HCT116 (cell line): ENCODE data around the gene CERT1. TPM values are rescaled to one million over a fixed set of nuclear protein-coding genes. Genes with fewer than 3 reads are reported as not detected.

Source experiments
- ATAC-seq: fragments of 200-7000 bp; cut with Tn5 transposase; 2 replicates; pipeline ENCODE4 v1.9.1; 2020; ENCODE audit warnings: mild to moderate bottlenecking, moderate library complexity
- BruUV-seq: library from RNA; stranded (reverse); fragments of 400-500 nt; replicated peaks from 2 replicates; lab custom pipeline; 2021; lab: Mats Ljungman, UMichigan
- CTCF ChIA-PET: fragments of 300-600 bp; sonication (Branson Sonifier 250); formaldehyde crosslinking; loops from one replicate; lab custom pipeline; 2021; ENCODE audit warnings: antibody characterized with exemption; lab: Charles Lee
- POLR2A ChIA-PET: fragments of 300-600, 350-600 bp; sonication (Branson Sonifier 250); formaldehyde crosslinking; loops from one replicate; lab custom pipeline; 2021; ENCODE audit warnings: antibody characterized with exemption; lab: Charles Lee
- RAD21 ChIA-PET, 2 experiments: fragments of 300-600 bp; sonication (Branson Sonifier 250); formaldehyde crosslinking; loops; one replicate each; lab custom pipeline; 2023; ENCODE audit warnings: low total read pairs in 2 of 2; ENCODE audit not compliant: uncharacterized antibody in 2 of 2, unreplicated experiment in 2 of 2, low non-redundant PET in 1 of 2; lab: Charles Lee
- DNase-seq: peaks from one replicate; pipeline ENCODE4 v3.0.0-alpha.2; 2010; ENCODE audit warnings: low read depth, low spot score
- H2AFZ ChIP-seq: fragments of 200-600 bp; shearing (Covaris generic), sonication (generic); 2 replicates; pipeline ENCODE4 v1.6.1; 2017; ENCODE audit warnings: low read depth, mixed run types, mixed read lengths, antibody characterized with exemption, low read length; ENCODE audit not compliant: poor library complexity, severe bottlenecking
- H3K27ac ChIP-seq: 2 replicates; pipeline ENCODE4 v1.5.1; 2012; ENCODE audit warnings: low read depth, low read length
- H3K27me3 ChIP-seq: fragments of 200-600 bp; sonication (generic); 2 replicates; pipeline ENCODE4 v1.6.1; 2016; ENCODE audit warnings: mixed run types, low read length, mixed read lengths; ENCODE audit not compliant: insufficient read depth
- H3K36me3 ChIP-seq, 2 experiments: fragments of 200-500 bp in 1 of 2; fragments of 200-600 bp in 1 of 2; sonication (Bioruptor generic) in 1 of 2; sonication (generic) in 1 of 2; 2 replicates each; pipeline versions ENCODE4 v1.5.1 to v1.6.1; 2014 to 2016; ENCODE audit warnings: low read length in 2 of 2, inconsistent platforms in 1 of 2, mixed read lengths in 1 of 2, mixed run types in 1 of 2; ENCODE audit not compliant: insufficient read depth in 2 of 2, control insufficient read depth in 1 of 2
- H3K4me1 ChIP-seq, 2 experiments: fragments of 200-600 bp in 1 of 2; sonication (generic) in 1 of 2; 2 replicates each; pipeline versions ENCODE4 v1.5.1 to v1.6.1; 2012 to 2017; ENCODE audit warnings: low read length in 2 of 2, inconsistent platforms in 1 of 2, mild to moderate bottlenecking in 1 of 2, mixed read lengths in 1 of 2, mixed run types in 1 of 2, moderate library complexity in 1 of 2; ENCODE audit not compliant: insufficient read depth in 2 of 2, control insufficient read depth in 1 of 2
- H3K4me2 ChIP-seq: fragments of 200-600 bp; sonication (generic); 2 replicates; pipeline ENCODE4 v1.6.1; 2017; ENCODE audit warnings: mixed run types, low read length, mixed read lengths
- H3K4me3 ChIP-seq, 2 experiments: fragments of 200-600 bp in 1 of 2; sonication (generic) in 1 of 2; replicated peaks in 1 of 2; 2 replicates each; pipeline ENCODE4 v1.5.1; 2011 to 2016; ENCODE audit warnings: low read length in 2 of 2, control low read depth in 1 of 2, low read depth in 1 of 2, mild to moderate bottlenecking in 1 of 2, mixed read lengths in 1 of 2, mixed run types in 1 of 2
- H3K79me2 ChIP-seq: fragments of 200-600 bp; sonication (generic); 2 replicates; pipeline ENCODE4 v1.6.1; 2017; ENCODE audit warnings: mild to moderate bottlenecking, mixed run types, low read length, moderate library complexity, mixed read lengths; ENCODE audit not compliant: insufficient read depth
- H3K9ac ChIP-seq: fragments of 200-600 bp; sonication (generic); 2 replicates; pipeline ENCODE4 v1.6.1; 2016; ENCODE audit warnings: low read length, mixed read lengths
- H3K9me2 ChIP-seq: fragments of 200-600 bp; sonication (generic), shearing (Covaris generic); 2 replicates; pipeline ENCODE4 v1.6.1; 2017; ENCODE audit warnings: mixed run types, mild to moderate bottlenecking, moderate library complexity; ENCODE audit not compliant: insufficient read depth
- H3K9me3 ChIP-seq, 2 experiments: fragments of 200-500 bp in 1 of 2; fragments of 200-600 bp in 1 of 2; sonication (Bioruptor generic) in 1 of 2; sonication (generic) in 1 of 2; 2 replicates each; pipeline ENCODE4 v1.6.1; 2014 to 2017; ENCODE audit warnings: low read length in 2 of 2, mixed read lengths in 2 of 2, inconsistent platforms in 1 of 2, low read depth in 1 of 2, mild to moderate bottlenecking in 1 of 2, mixed run types in 1 of 2, moderate library complexity in 1 of 2; ENCODE audit not compliant: control insufficient read depth in 1 of 2, insufficient read depth in 1 of 2
- H4K20me1 ChIP-seq: fragments of 200-600 bp; sonication (generic), shearing (Covaris generic); 2 replicates; pipeline ENCODE4 v1.6.1; 2017; ENCODE audit warnings: mixed run types, mild to moderate bottlenecking, moderate library complexity; ENCODE audit not compliant: insufficient read depth
- CEBPB ChIP-seq: IDR thresholded peaks from 2 replicates; pipeline ENCODE4 v1.6.1; 2012; ENCODE audit warnings: low read depth
- CTCF ChIP-seq, 3 experiments: fragments of 200-600 bp in 1 of 3; sonication (generic) in 1 of 3; IDR thresholded peaks in 2 of 3; conservative IDR thresholded peaks in 1 of 3; 2 replicates each; pipeline ENCODE4 v1.5.1; 2012 to 2017; ENCODE audit warnings: low read depth in 2 of 3, low read length in 2 of 3, antibody characterized with exemption in 1 of 3, borderline replicate concordance in 1 of 3, control low read depth in 1 of 3, mild to moderate bottlenecking in 1 of 3, mixed read lengths in 1 of 3, mixed run types in 1 of 3, moderate library complexity in 1 of 3; ENCODE audit not compliant: insufficient read depth in 1 of 3
- EGR1 ChIP-seq: IDR thresholded peaks from 2 replicates; pipeline ENCODE4 v1.6.1; 2012; ENCODE audit warnings: low read depth
- EZH2phosphoT487 ChIP-seq: fragments of 200-600 bp; IDR thresholded peaks from 2 replicates; pipeline ENCODE4 v1.6.1; 2018; ENCODE audit warnings: antibody characterized with exemption, borderline replicate concordance
- POLR2AphosphoS5 ChIP-seq: IDR thresholded peaks from 2 replicates; pipeline ENCODE4 v1.6.1; 2011; ENCODE audit warnings: mild to moderate bottlenecking, low read depth, low read length, moderate library complexity
- RAD21 ChIP-seq: IDR thresholded peaks from 2 replicates; pipeline ENCODE4 v1.6.1; 2012; ENCODE audit warnings: low read depth, mild to moderate bottlenecking
- SIN3A ChIP-seq: IDR thresholded peaks from 2 replicates; pipeline ENCODE4 v1.6.1; 2012; ENCODE audit warnings: low read depth
- TCF7L2 ChIP-seq: IDR thresholded peaks from 2 replicates; pipeline ENCODE4 v1.7.0; 2011; ENCODE audit warnings: borderline replicate concordance, inconsistent platforms; ENCODE audit not compliant: insufficient read depth, insufficient read length; ENCODE audit errors: extremely low read depth
- ZBTB33 ChIP-seq: IDR thresholded peaks from 2 replicates; pipeline ENCODE4 v1.6.1; 2011; ENCODE audit warnings: mild to moderate bottlenecking, low read length, moderate library complexity; ENCODE audit not compliant: insufficient replicate concordance; ENCODE audit errors: extremely low read depth
- intact Hi-C: fragments of 100-400 bp; cut with micrococcal nuclease; formaldehyde crosslinking; loops from 2 replicates; pipeline ENCODE4 v1.10.0; 2022
- total RNA-seq: library from RNA; stranded (reverse); gene quantifications from one replicate; pipeline ENCODE4 v1.2.1, GENCODE V29; 2021; ENCODE audit not compliant: unreplicated experiment
- TF ChIP-seq, protein P1 (sequence below): IDR thresholded peaks from 2 replicates; pipeline ENCODE4 v1.6.1; 2012

Gene CERT1
- total RNA-seq, 1 experiment from 2014 or later = 22.8 TPM

- Histone ChIP-seq H3K9ac (no peak overlapping the region), H3K36me3 (no peaks in the 10 kb centered on the region), H2AFZ (no peak overlapping the region), H3K27ac (no peak overlapping the region), H3K79me2 (peaks cover 10% of the 10 kb centered on the region; the same call in 1 of the 2 replicates), H3K9me2 (no peaks in the 10 kb centered on the region), H3K27me3 (no peaks in the 10 kb centered on the region), H3K4me3 (no peak overlapping the region), H4K20me1 (no peaks in the 10 kb centered on the region), H3K4me2 (no peak overlapping the region), H3K9me3 (no peaks in the 10 kb centered on the region; a peak in 1 of 4 replicates), H3K4me1 (no peaks in the 10 kb centered on the region)
- TF ChIP-seq, protein P1, sequence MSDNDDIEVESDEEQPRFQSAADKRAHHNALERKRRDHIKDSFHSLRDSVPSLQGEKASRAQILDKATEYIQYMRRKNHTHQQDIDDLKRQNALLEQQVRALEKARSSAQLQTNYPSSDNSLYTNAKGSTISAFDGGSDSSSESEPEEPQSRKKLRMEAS = no peak
- TF ChIP-seq EGR1 = no peak
- no peak for TF ChIP-seq POLR2AphosphoS5
- TF ChIP-seq ZBTB33 = no peak
- no peak for TF ChIP-seq CTCF (IDR thresholded peaks at IDR 0.05 in 2 of 3, conservative IDR thresholded peaks at IDR 0.05 in 1 of 3; ENCODE audit: borderline replicate concordance in 1 of 3, insufficient read depth in 1 of 3, low read depth in 2 of 3, low read length in 2 of 3)
- no peak for TF ChIP-seq CEBPB
- no peak for TF ChIP-seq SIN3A
- no peak for TF ChIP-seq TCF7L2
- TF ChIP-seq EZH2phosphoT487 = no peak
- no peak for TF ChIP-seq RAD21
- POLR2A ChIA-PET = no interaction called here
- ATAC-seq (no peak), DNase-seq (no peak)
- CTCF ChIA-PET = interaction anchor here (0.6 to 1.6 kb wide), 2 partner anchors 242 to 1154 kb away, joined by 3 read pairs; no protein-coding TSS in a partner anchor
- BruUV-seq = no TSS peak
- intact Hi-C loops = no loop called here
- RAD21 ChIA-PET = no interaction called here
Measured at GRCh38 chr5:75439276-75439675, 72.2 kb downstream of the CERT1 start.
